Activated T-helper 1 cell treated with Interleukin-2 at 50 U/mL for 16 hours (primary cell): ENCODE results near the gene RPS15.

Experiments used
- DNase-seq: peaks from one replicate; pipeline ENCODE4 v3.0.0-alpha.2; 2020; ENCODE audit warnings: low read depth

Gene RPS15

GRCh38 chr19:1487576-1488281 is 49.5 kb downstream of the RPS15 start:
- no peak for DNase-seq

- no peak for DNase-seq
Measured at GRCh38 chr19:1488282-1488601, 50.0 kb downstream of the RPS15 start.

- DNase-seq = no peak
Measured at GRCh38 chr19:1489463-1490310, 51.5 kb downstream of the RPS15 start.
